OCI-M2 (cell line): ENCODE results near the gene INSRR.

Source experiments
- DNase-seq: peaks from one replicate; lab custom pipeline; 2025; ENCODE audit not compliant: unreplicated experiment; lab: John Stamatoyannopoulos, UW

Gene INSRR

GRCh38 chr1:156852418-156852874, 6.5 kb downstream of the INSRR start:
- no peak for DNase-seq

GRCh38 chr1:156851779-156852417, 7.0 kb downstream of the INSRR start:
- DNase-seq = no peak

GRCh38 chr1:156849151-156849496, 9.8 kb downstream of the INSRR start:
- DNase-seq = no peak

GRCh38 chr1:156848461-156849150, 10.3 kb downstream of the INSRR start:
- no peak for DNase-seq

- no peak for DNase-seq
Measured at GRCh38 chr1:156847591-156848460, 11.1 kb downstream of the INSRR start.

GRCh38 chr1:156846643-156847042, 12.3 kb downstream of the INSRR start:
- DNase-seq = no peak

- no peak for DNase-seq
Measured at GRCh38 chr1:156845953-156846545, 12.9 kb downstream of the INSRR start.

- no peak for DNase-seq
Measured at GRCh38 chr1:156845055-156845952, 13.6 kb downstream of the INSRR start.

GRCh38 chr1:156844638-156845037, 14.3 kb downstream of the INSRR start:
- no peak for DNase-seq

- DNase-seq = no peak
Measured at GRCh38 chr1:156844102-156844501, 14.8 kb downstream of the INSRR start.

GRCh38 chr1:156842618-156843300, 16.2 kb downstream of the INSRR start:
- no peak for DNase-seq

GRCh38 chr1:156841295-156841855, 17.5 kb downstream of the INSRR start:
- DNase-seq = no peak

GRCh38 chr1:156840898-156841279, 18.0 kb downstream of the INSRR start:
- DNase-seq = no peak

- DNase-seq = no peak
Measured at GRCh38 chr1:156840186-156840897, 18.6 kb downstream of the INSRR start.

- DNase-seq = no peak
Measured at GRCh38 chr1:156839426-156840109, 19.3 kb downstream of the INSRR start.

GRCh38 chr1:156838972-156839371, 19.9 kb downstream of the INSRR start:
- no peak for DNase-seq

GRCh38 chr1:156836892-156837291, 22.0 kb downstream of the INSRR start:
- DNase-seq = no peak

- no peak for DNase-seq
Measured at GRCh38 chr1:156836041-156836654, 22.8 kb downstream of the INSRR start.
